Effector memory CD8-positive, alpha-beta T cell (primary cell): ENCODE measurements around the gene RHD.
"Not testable (repeated sequence)": the region's sequence is repeated elsewhere in the genome, so short reads cannot be mapped to it uniquely, and the experiment has no call there.

ENCODE experiments used
- ATAC-seq: fragments of 150-1000 bp; cut with Tn5 transposase; replicated peaks from 2 replicates; pipeline ENCODE4 v1.10.0; 2021; ENCODE audit warnings: mild to moderate bottlenecking, moderate library complexity
- DNase-seq, 3 experiments: peaks; one replicate each; pipeline ENCODE4 v3.0.0; 2021
- H3K27ac Mint-ChIP-seq, 2 donors: one replicate each; pipeline ENCODE4 v1.8.0; 2022; ENCODE audit warnings: mild to moderate bottlenecking in 2 of 2, mixed read lengths in 2 of 2, moderate library complexity in 2 of 2
- H3K27me3 Mint-ChIP-seq, 2 donors: one replicate each; pipeline ENCODE4 v1.8.0; 2022; ENCODE audit warnings: mixed read lengths in 2 of 2
- H3K36me3 Mint-ChIP-seq: one replicate; pipeline ENCODE4 v1.8.0; 2022; ENCODE audit warnings: mild to moderate bottlenecking, moderate library complexity, mixed read lengths; ENCODE audit not compliant: insufficient read depth
- H3K4me1 Mint-ChIP-seq, 2 donors: one replicate each; pipeline ENCODE4 v1.8.0; 2022; ENCODE audit warnings: low read depth in 2 of 2, mixed read lengths in 2 of 2
- H3K4me3 Mint-ChIP-seq, 2 donors: one replicate each; pipeline ENCODE4 v1.8.0; 2022; ENCODE audit warnings: mild to moderate bottlenecking in 2 of 2, mixed read lengths in 2 of 2, moderate library complexity in 2 of 2
- H3K9me3 Mint-ChIP-seq, 2 donors: one replicate each; pipeline ENCODE4 v1.8.0; 2022; ENCODE audit warnings: mixed read lengths in 2 of 2

The RHD gene

GRCh38 chr1:25268143-25268760, 4.1 kb upstream of the RHD start:
- Mint-ChIP-seq H3K36me3 (peaks cover 16% of the 10 kb centered on the region), H3K4me1 (peaks cover 3 to 11% of the 10 kb centered on the region in 2 donors), H3K27ac (peak overlapping the region; percentile 91 to 95), H3K4me3 (peak overlapping the region; percentile 81 to 84)
- not testable (repeated sequence) for H3K27me3 Mint-ChIP-seq, ATAC-seq, H3K9me3 Mint-ChIP-seq, DNase-seq

GRCh38 chr1:25275648-25276047, 3.3 kb downstream of the RHD start:
- not testable (repeated sequence) for H3K4me3 Mint-ChIP-seq, H3K27ac Mint-ChIP-seq, H3K9me3 Mint-ChIP-seq, H3K27me3 Mint-ChIP-seq, H3K36me3 Mint-ChIP-seq, H3K4me1 Mint-ChIP-seq, DNase-seq, ATAC-seq

GRCh38 chr1:25277295-25277694, 5.0 kb downstream of the RHD start:
- not testable (repeated sequence) for H3K36me3 Mint-ChIP-seq, ATAC-seq, DNase-seq, H3K27ac Mint-ChIP-seq, H3K4me3 Mint-ChIP-seq, H3K4me1 Mint-ChIP-seq, H3K27me3 Mint-ChIP-seq, H3K9me3 Mint-ChIP-seq

GRCh38 chr1:25278358-25278757, 6.0 kb downstream of the RHD start:
- not testable (repeated sequence) for H3K4me1 Mint-ChIP-seq, ATAC-seq, H3K4me3 Mint-ChIP-seq, H3K27ac Mint-ChIP-seq, H3K27me3 Mint-ChIP-seq, H3K36me3 Mint-ChIP-seq, DNase-seq, H3K9me3 Mint-ChIP-seq

GRCh38 chr1:25278790-25279189, 6.5 kb downstream of the RHD start:
- ATAC-seq, H3K27me3 Mint-ChIP-seq, H3K4me3 Mint-ChIP-seq, H3K27ac Mint-ChIP-seq, H3K4me1 Mint-ChIP-seq, H3K36me3 Mint-ChIP-seq, H3K9me3 Mint-ChIP-seq, DNase-seq: not testable (repeated sequence)

- not testable (repeated sequence) for H3K4me1 Mint-ChIP-seq, H3K27ac Mint-ChIP-seq, H3K9me3 Mint-ChIP-seq, H3K27me3 Mint-ChIP-seq, H3K36me3 Mint-ChIP-seq, DNase-seq, ATAC-seq, H3K4me3 Mint-ChIP-seq
Observed at GRCh38 chr1:25279693-25280111, 7.4 kb downstream of the RHD start.

GRCh38 chr1:25285862-25286261, 13.6 kb downstream of the RHD start:
- not testable (repeated sequence) for H3K4me1 Mint-ChIP-seq, H3K27me3 Mint-ChIP-seq, ATAC-seq, H3K4me3 Mint-ChIP-seq, H3K36me3 Mint-ChIP-seq, H3K9me3 Mint-ChIP-seq, DNase-seq
- peak overlapping the region in 1 of 2 donors; percentile 38 for H3K27ac Mint-ChIP-seq

- H3K27ac Mint-ChIP-seq, H3K36me3 Mint-ChIP-seq, ATAC-seq, H3K4me1 Mint-ChIP-seq, H3K9me3 Mint-ChIP-seq, H3K4me3 Mint-ChIP-seq, H3K27me3 Mint-ChIP-seq, DNase-seq: not testable (repeated sequence)
Observed at GRCh38 chr1:25287164-25287563, 14.9 kb downstream of the RHD start.

GRCh38 chr1:25288573-25289101, 16.3 kb downstream of the RHD start:
- not testable (repeated sequence) for H3K36me3 Mint-ChIP-seq, H3K27ac Mint-ChIP-seq, DNase-seq, ATAC-seq, H3K4me1 Mint-ChIP-seq, H3K4me3 Mint-ChIP-seq, H3K9me3 Mint-ChIP-seq, H3K27me3 Mint-ChIP-seq

GRCh38 chr1:25290043-25290442, 17.7 kb downstream of the RHD start:
- H3K27me3 Mint-ChIP-seq, H3K9me3 Mint-ChIP-seq, H3K4me3 Mint-ChIP-seq, H3K27ac Mint-ChIP-seq, DNase-seq, H3K36me3 Mint-ChIP-seq, H3K4me1 Mint-ChIP-seq: not testable (repeated sequence)
- peak; percentile 68 for ATAC-seq

GRCh38 chr1:25293426-25293825, 21.1 kb downstream of the RHD start:
- not testable (repeated sequence) for H3K36me3 Mint-ChIP-seq, H3K4me1 Mint-ChIP-seq, H3K4me3 Mint-ChIP-seq, H3K27me3 Mint-ChIP-seq, DNase-seq, H3K27ac Mint-ChIP-seq, ATAC-seq, H3K9me3 Mint-ChIP-seq

GRCh38 chr1:25294889-25295826, 22.8 kb downstream of the RHD start:
- not testable (repeated sequence) for DNase-seq, ATAC-seq, H3K36me3 Mint-ChIP-seq

GRCh38 chr1:25296501-25296900, 24.2 kb downstream of the RHD start:
- peak; percentile 36 for ATAC-seq
- not testable (repeated sequence) for H3K9me3 Mint-ChIP-seq, H3K4me1 Mint-ChIP-seq, H3K36me3 Mint-ChIP-seq, H3K4me3 Mint-ChIP-seq, DNase-seq, H3K27me3 Mint-ChIP-seq
- peak overlapping the region in 1 of 2 donors; percentile 76 for H3K27ac Mint-ChIP-seq

More at GRCh38 chr1:25294889-25295826, 22.8 kb downstream of the RHD start:
- H3K4me3 Mint-ChIP-seq, H3K4me1 Mint-ChIP-seq, H3K27ac Mint-ChIP-seq, H3K27me3 Mint-ChIP-seq, H3K9me3 Mint-ChIP-seq: not testable (repeated sequence)

- not testable (repeated sequence) for ATAC-seq, DNase-seq, H3K36me3 Mint-ChIP-seq, H3K9me3 Mint-ChIP-seq, H3K4me3 Mint-ChIP-seq, H3K4me1 Mint-ChIP-seq, H3K27me3 Mint-ChIP-seq
- H3K27ac Mint-ChIP-seq, result peak overlapping the region; percentile 15 to 79
Observed at GRCh38 chr1:25300729-25301128, 28.4 kb downstream of the RHD start.
